K562 (cell line): ENCODE data around the gene NDUFA13. TPM values are rescaled to one million over a fixed set of nuclear protein-coding genes. Genes with fewer than 3 reads are reported as not detected.
A peak's percentile ranks its signal among the peaks of the same experiment; 100 is the strongest.

Experiments used
- ATAC-seq: fragments of 200-7000 bp; cut with Tn5 transposase; 3 replicates; pipeline ENCODE4 v1.9.1; 2020; ENCODE audit warnings: moderate library complexity
- BruUV-seq: library from RNA; stranded (reverse); fragments of 400-500 nt; replicated peaks from 2 replicates; lab custom pipeline; 2021; lab: Mats Ljungman, UMichigan
- CTCF ChIA-PET: fragments of 300-600 bp; formaldehyde crosslinking; extraction: SDS; loops from one replicate; lab custom pipeline; 2021; ENCODE audit warnings: low intra/inter-chr PET ratio; lab: Yijun Ruan, JAX
- POLR2A ChIA-PET: fragments of 300-600, 350-650 bp; sonication (Branson Sonifier 250); formaldehyde crosslinking; extraction: SDS; loops from one replicate; lab custom pipeline; 2021; ENCODE audit warnings: antibody characterized with exemption, inconsistent platforms; lab: Yijun Ruan, JAX
- DNase-seq, 4 experiments: peaks; one replicate each; pipeline versions ENCODE4 v3.0.0 to v3.0.0-alpha.2; 2011 to 2018; ENCODE audit warnings: low spot score in 3 of 4, mixed read lengths in 3 of 4; ENCODE audit errors: extremely low read depth in 1 of 4
- FAIRE-seq: peaks from 2 replicates; lab custom pipeline; 2011; peaks lifted over from hg19 to GRCh38; lab: Jason Lieb, UNC
- H2AFZ ChIP-seq: 2 replicates; pipeline ENCODE4 v1.6.0; 2011; ENCODE audit warnings: low read depth, low read length, control low read depth, inconsistent platforms
- H3K27ac ChIP-seq: fragments of 200-600 bp; 3 replicates; pipeline ENCODE4 v1.8.0; 2011; ENCODE audit warnings: low read depth, mild to moderate bottlenecking, control low read depth, inconsistent platforms, low read length, moderate library complexity, mixed read lengths; ENCODE audit errors: extremely low read depth
- H3K27me3 ChIP-seq, 2 experiments: fragments of 300-600 bp in 1 of 2; 2 replicates in 1 of 2; 3 replicates in 1 of 2; pipeline versions ENCODE4 v1.6.0 to v1.8.0; 2011; ENCODE audit warnings: inconsistent platforms in 2 of 2, low read length in 2 of 2, mild to moderate bottlenecking in 1 of 2, mixed read lengths in 1 of 2, moderate library complexity in 1 of 2; ENCODE audit not compliant: control insufficient read depth in 2 of 2, insufficient read depth in 2 of 2
- H3K36me3 ChIP-seq: fragments of 300-600 bp; 3 replicates; pipeline ENCODE4 v1.8.0; 2011; ENCODE audit warnings: mild to moderate bottlenecking, low read length, inconsistent platforms; ENCODE audit not compliant: control insufficient read depth, insufficient read depth
- H3K4me1 ChIP-seq, 2 experiments: fragments of 200-600 bp in 1 of 2; replicated peaks in 1 of 2; 2 replicates in 1 of 2; 3 replicates in 1 of 2; pipeline versions ENCODE4 v1.5.1 to v1.8.0; 2011; ENCODE audit warnings: inconsistent platforms in 2 of 2, low read length in 2 of 2, mild to moderate bottlenecking in 1 of 2, mixed read lengths in 1 of 2, moderate library complexity in 1 of 2; ENCODE audit not compliant: control insufficient read depth in 2 of 2, insufficient read depth in 2 of 2
- H3K4me2 ChIP-seq: 2 replicates; pipeline ENCODE4 v1.6.1; 2011; ENCODE audit warnings: low read length, control low read depth, inconsistent platforms, mixed read lengths; ENCODE audit not compliant: insufficient read depth
- H3K4me3 ChIP-seq: fragments of 200-600 bp; sonication (generic), shearing (Covaris generic); 2 replicates; pipeline ENCODE4 v1.5.1; 2016; ENCODE audit warnings: control low read depth, inconsistent platforms
- H3K79me2 ChIP-seq: fragments of 200-600 bp; 3 replicates; pipeline ENCODE4 v1.8.0; 2011; ENCODE audit warnings: low read length, inconsistent platforms; ENCODE audit not compliant: control insufficient read depth, insufficient read depth
- H3K9ac ChIP-seq, 2 experiments: 2 replicates each; pipeline versions ENCODE4 v1.6.0 to v1.6.1; 2011; ENCODE audit warnings: low read depth in 2 of 2, low read length in 2 of 2, control low read depth in 1 of 2, inconsistent platforms in 1 of 2, mild to moderate bottlenecking in 1 of 2, mixed read lengths in 1 of 2; ENCODE audit not compliant: insufficient read depth in 1 of 2
- H3K9me1 ChIP-seq: one replicate; pipeline ENCODE4 v1.6.0; 2011; ENCODE audit warnings: inconsistent platforms, mild to moderate bottlenecking, low read length, moderate library complexity; ENCODE audit not compliant: control insufficient read depth, insufficient read depth
- H3K9me3 ChIP-seq: replicated peaks from 2 replicates; pipeline ENCODE4 v1.5.1; 2011; ENCODE audit warnings: low read depth, low read length, inconsistent platforms; ENCODE audit not compliant: control insufficient read depth, insufficient read depth
- H4K20me1 ChIP-seq: replicated peaks from 2 replicates; pipeline ENCODE4 v1.6.1; 2011; ENCODE audit warnings: low read length, inconsistent platforms, mixed read lengths; ENCODE audit not compliant: control insufficient read depth, insufficient read depth
- POLR2G ChIP-seq: fragments of 200-400 bp; formaldehyde crosslinking; IDR thresholded peaks from 2 replicates; pipeline ENCODE4 v1.6.1; 2017; ENCODE audit warnings: low read depth, mild to moderate bottlenecking, antibody characterized with exemption, low read length, moderate library complexity
- WGBS: fragments of 100-300 bp; shearing (Covaris generic); methylation state at CpG from one replicate; pipeline ENCODE4 v1.1.6; 2016; ENCODE audit warnings: low coverage, mixed read lengths; ENCODE audit not compliant: insufficient coverage; ENCODE audit errors: missing lambda C conversion rate; 5-methylcytosine and 5-hydroxymethylcytosine counted together
- in situ Hi-C: fragments of 300-500 bp; cut with MboI; formaldehyde crosslinking; loops from 4 replicates; pipeline ENCODE4 v1.15.0; 2018; ENCODE audit warnings: inconsistent platforms, mixed read lengths
- intact Hi-C: fragments of 100-400 bp; cut with micrococcal nuclease; formaldehyde crosslinking; loops from 2 replicates; pipeline ENCODE4 v1.14.2; 2022
- polyA plus RNA-seq, 8 experiments: library from polyadenylated mRNA; depleted of rRNA in 4 of 8; stranded (reverse) in 5 of 8; unstranded in 3 of 8; fragments of >200 nt; fragmentation: Nextera tagmentation in 2 of 8; fragmentation: Illumina TruSeq in 1 of 8; extraction: Ambion mirVana in 2 of 8; extraction: Trizol in 1 of 8; gene quantifications; 2 replicates each; pipeline versions ENCODE4 v1.2.1 to v1.2.3, GENCODE V29; 2011 to 2014; ENCODE audit warnings: inconsistent platforms in 1 of 8, missing spikeins in 1 of 8
- total RNA-seq, 7 experiments: library from RNA; depleted of rRNA in 6 of 7; stranded (reverse); fragments of >200 nt in 6 of 7; fragmentation: Illumina TruSeq in 2 of 7; extraction: Trizol in 2 of 7; gene quantifications; 2 replicates each; pipeline versions ENCODE4 v1.2.1 to v1.2.3, GENCODE V29; 2011 to 2021; ENCODE audit warnings: low replicate concordance in 1 of 7
- TF ChIP-seq, protein P1 (sequence below), 2 experiments: fragments of 450-650 bp in 1 of 2; sonication (generic) in 1 of 2; formaldehyde crosslinking in 1 of 2; IDR thresholded peaks in 1 of 2; conservative IDR thresholded peaks in 1 of 2; 2 replicates each; pipeline versions ENCODE4 v1.6.1 to v1.8.1; 2016 to 2023; ENCODE audit warnings: mild to moderate bottlenecking in 2 of 2, moderate library complexity in 2 of 2, inconsistent platforms in 1 of 2, missing genetic modification reagents in 1 of 2

NDUFA13 gene
- total and polyA plus RNA-seq, 9 of the 15 experiments (the other 6 are each of a cell fraction or from before 2014, with no cell fraction given): 146 to 596 (median 429) TPM

DNA sequence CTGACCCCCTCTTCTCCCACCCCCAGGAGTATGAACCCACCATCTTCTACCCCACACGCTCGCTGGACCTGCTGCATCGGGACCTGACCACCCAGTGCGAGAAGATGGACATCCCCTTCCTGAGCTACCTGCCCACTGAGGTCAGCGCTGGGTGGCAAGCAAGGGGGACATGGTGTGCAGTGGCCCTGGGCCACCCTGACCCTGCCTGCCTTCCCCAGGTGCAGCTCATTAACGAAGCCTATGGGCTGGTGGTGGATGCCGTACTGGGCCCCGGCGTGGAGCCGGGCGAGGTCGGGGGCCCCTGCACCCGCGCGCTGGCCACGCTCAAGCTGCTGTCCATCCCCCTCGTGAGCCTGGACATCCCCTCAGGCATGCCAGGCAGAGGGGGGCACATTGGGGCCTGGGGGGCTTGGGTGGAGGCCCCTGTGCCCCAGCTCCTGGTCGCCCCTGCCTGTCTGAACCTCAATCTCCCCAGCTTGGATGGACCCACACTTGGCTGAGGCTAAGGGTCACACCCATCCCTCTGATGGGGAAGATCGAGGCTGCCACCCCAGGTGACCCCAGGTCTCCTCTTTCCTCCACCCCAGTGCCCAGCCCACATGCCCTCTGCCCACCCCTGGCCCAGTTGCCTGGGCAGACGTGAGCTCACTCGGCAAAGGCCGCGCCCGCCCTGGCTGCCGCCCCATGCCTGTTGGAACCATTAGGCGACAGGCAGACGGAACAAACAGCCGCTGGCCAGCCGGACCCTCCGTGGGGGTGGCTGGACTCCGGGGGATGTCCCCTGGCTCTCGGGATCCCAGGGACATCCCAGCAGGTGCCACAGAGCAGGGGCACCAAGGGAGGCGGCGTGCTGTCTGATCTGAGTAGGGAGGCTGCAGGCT is 19.5 kb downstream of the NDUFA13 start:
- H4K20me1 ChIP-seq: 0 out of 2 replicates have a peak, but pooled peaks cover 10% of the 10 kb centered on the region
- in situ Hi-C loops: loop anchor here (25.0 kb wide), 1 partner anchor 102 kb away; the partner anchor contains the start of genes GMIP and LPAR2
- intact Hi-C loops: no loop called here
- DNase-seq: no peak
- TF ChIP-seq, protein P1, sequence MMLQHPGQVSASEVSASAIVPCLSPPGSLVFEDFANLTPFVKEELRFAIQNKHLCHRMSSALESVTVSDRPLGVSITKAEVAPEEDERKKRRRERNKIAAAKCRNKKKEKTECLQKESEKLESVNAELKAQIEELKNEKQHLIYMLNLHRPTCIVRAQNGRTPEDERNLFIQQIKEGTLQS (IDR thresholded peaks at IDR 0.05): no peak
- TF ChIP-seq, protein P1 (CRISPR knock-in tag; conservative IDR thresholded peaks at IDR 0.05): no peak
- TF ChIP-seq POLR2G: peak; percentile 50
- WGBS: 84% methylated on average over 27 of the region's 34 CpGs
- no peaks in the 10 kb centered on the region for H3K27me3 ChIP-seq
- ChIA-PET POLR2A (interaction anchor here (0.5 kb wide), 1 partner anchor 227 kb away, joined by 3 read pairs; no protein-coding TSS in a partner anchor), CTCF (no interaction called here)
- no peak for FAIRE-seq
- H3K9me1 ChIP-seq: peaks cover 3% of the 10 kb centered on the region
- no peaks in the 10 kb centered on the region; the same call in 2 of the 3 replicates for H3K36me3 ChIP-seq
- no peak for ATAC-seq
- peaks cover 5 to 42% of the 10 kb centered on the region in 2 experiments for H3K4me1 ChIP-seq
- no peak overlapping the region for H3K27ac ChIP-seq
- H2AFZ ChIP-seq: no peak overlapping the region
- no TSS peak for BruUV-seq
- no peak overlapping the region for H3K4me3 ChIP-seq
- no peak overlapping the region for H3K9ac ChIP-seq
- H3K4me2 ChIP-seq: no peak overlapping the region
- no peaks in the 10 kb centered on the region for H3K79me2 ChIP-seq
- H3K9me3 ChIP-seq: no peaks in the 10 kb centered on the region; the same call in 1 of the 2 replicates
